ENCODE results near the gene CNOT3. TPM values are rescaled to one million over a fixed set of nuclear protein-coding genes. Genes with fewer than 3 reads are reported as not detected.
"Not testable (repeated sequence)": the region's sequence is repeated elsewhere in the genome, so short reads cannot be mapped to it uniquely, and the experiment has no call there.

Gene CNOT3
- total RNA-seq, 2 donors from 2014 or later: 22.8 to 54.4 TPM

- TF ChIP-seq POLR2AphosphoS5 (IDR thresholded peaks at IDR 0.05): no peak
- TF ChIP-seq POLR2A (IDR thresholded peaks at IDR 0.05): no peak
- TF ChIP-seq CTCF (IDR thresholded peaks at IDR 0.05): no peak
- WGBS: 9% methylated on average over 11 of the region's 14 CpGs
- DNase-seq (ENCODE audit: low spot score): no peak
- intact Hi-C loops (cut with DNase I): no loop called here
- Histone ChIP-seq H3K4me1 (replicated peaks) (no peaks in the 10 kb centered on the region), H3K27ac (peak overlapping the region; percentile 9 to 47), H3K9me3 (no peaks in the 10 kb centered on the region), H3K36me3 (no peaks in the 10 kb centered on the region), H3K27me3 (replicated peaks; ENCODE audit: insufficient read depth) (no peaks in the 10 kb centered on the region), H3K4me3 (peak overlapping the region in 1 of 2 donors; percentile 10)
Measured at GRCh38 chr19:54096617-54097106, 40.9 kb upstream of the CNOT3 start.

- Histone ChIP-seq H3K27ac (no peak overlapping the region), H3K36me3 (no peaks in the 10 kb centered on the region), H3K4me1 (replicated peaks) (peaks cover 3% of the 10 kb centered on the region), H3K27me3 (replicated peaks; ENCODE audit: insufficient read depth) (no peaks in the 10 kb centered on the region), H3K9me3 (no peaks in the 10 kb centered on the region), H3K4me3 (no peak overlapping the region)
- intact Hi-C loops (cut with DNase I): no loop called here
- DNase-seq (ENCODE audit: low spot score): no peak
- 88% methylated on average over 12 of the region's 12 CpGs for WGBS
- TF ChIP-seq POLR2AphosphoS5 (IDR thresholded peaks at IDR 0.05): no peak
Measured at GRCh38 chr19:54099190-54099902, 38.2 kb upstream of the CNOT3 start.

GRCh38 chr19:54099903-54100255 is 37.7 kb upstream of the CNOT3 start:
- H3K27me3 ChIP-seq (replicated peaks; ENCODE audit: insufficient read depth); H3K4me3 ChIP-seq; intact Hi-C loops (cut with DNase I); H3K36me3 ChIP-seq; H3K4me1 ChIP-seq (replicated peaks); DNase-seq (ENCODE audit: low spot score); H3K9me3 ChIP-seq; H3K27ac ChIP-seq: not testable (repeated sequence)
- 85% methylated on average over 9 of the region's 9 CpGs for WGBS

- Histone ChIP-seq H3K27me3 (replicated peaks; ENCODE audit: insufficient read depth) (no peaks in the 10 kb centered on the region), H3K36me3 (no peaks in the 10 kb centered on the region), H3K4me3 (no peak within 1 kb of the TSS), H3K27ac (no peak within 1 kb of the TSS), H3K4me1 (replicated peaks) (peaks cover 3% of the 10 kb centered on the region), H3K9me3 (no peaks in the 10 kb centered on the region)
- DNase-seq (ENCODE audit: low spot score): no peak
- intact Hi-C loops (cut with DNase I): no loop called here
- WGBS: 60% methylated on average over 5 of the region's 5 CpGs
- TF ChIP-seq CTCF (IDR thresholded peaks at IDR 0.05) (no peak), POLR2A (IDR thresholded peaks at IDR 0.05) (no peak), POLR2AphosphoS5 (IDR thresholded peaks at IDR 0.05) (no peak)
Measured at GRCh38 chr19:54100561-54100960, 37.0 kb upstream of the CNOT3 start, which contains the start of gene OSCAR. OSCAR (minus strand) TSS chr19:54100803; CDS start chr19:54100792, 11 bp downstream.

GRCh38 chr19:54102421-54103169 is 35.0 kb upstream of the CNOT3 start, which contains the start of gene NDUFA3:
NDUFA3 (plus strand) TSS chr19:54102855; CDS start chr19:54102879, 24 bp downstream.
- WGBS: 2% methylated on average over 54 of the region's 54 CpGs
- H3K4me1 ChIP-seq (replicated peaks): peaks cover 3% of the 10 kb centered on the region
- no peaks in the 10 kb centered on the region for H3K27me3 ChIP-seq (replicated peaks; ENCODE audit: insufficient read depth)
- intact Hi-C loops (cut with DNase I): no loop called here
- peak; percentile 97 for DNase-seq (ENCODE audit: low spot score)
- H3K36me3 ChIP-seq: no peaks in the 10 kb centered on the region
- TF ChIP-seq POLR2AphosphoS5 (IDR thresholded peaks at IDR 0.05) (peak; percentile 100), POLR2A (IDR thresholded peaks at IDR 0.05) (peak; percentile 60), CTCF (IDR thresholded peaks at IDR 0.05) (peak in 1 of 4 experiments; percentile 20)
- no peaks in the 10 kb centered on the region for H3K9me3 ChIP-seq
- peak within 1 kb of the TSS; percentile 46 to 55 for H3K27ac ChIP-seq
- H3K4me3 ChIP-seq: peak within 1 kb of the TSS; percentile 64 to 84

Data from prostate gland (tissue), 2 donors.